CD4-positive, alpha-beta memory T cell (primary cell): ENCODE results near the gene RECQL5. TPM values are rescaled to one million over a fixed set of nuclear protein-coding genes. Genes with fewer than 3 reads are reported as not detected.

Experiments
- CTCF ChIA-PET: fragments of 350-600 bp; sonication (Branson Sonifier 250); formaldehyde crosslinking; loops from one replicate; lab custom pipeline; 2021; ENCODE audit warnings: inconsistent platforms; ENCODE audit not compliant: partially characterized antibody; lab: Charles Lee
- POLR2A ChIA-PET: fragments of 350-600 bp; sonication (Branson Sonifier 250); formaldehyde crosslinking; loops from one replicate; lab custom pipeline; 2021; ENCODE audit not compliant: partially characterized antibody; lab: Charles Lee
- DNase-seq, 5 donors: peaks; one replicate each; pipeline versions ENCODE4 v3.0.0 to v3.0.0-alpha.2; 2020 to 2022; ENCODE audit warnings: mixed read lengths in 1 of 5
- H3K27ac ChIP-seq: one replicate; pipeline ENCODE4 v1.7.0; 2013; ENCODE audit warnings: low read depth, low read length
- H3K27me3 ChIP-seq: 2 replicates; pipeline ENCODE4 v1.7.0; 2013; ENCODE audit warnings: mild to moderate bottlenecking, low read length, moderate library complexity; ENCODE audit not compliant: insufficient read depth
- H3K36me3 ChIP-seq: 2 replicates; pipeline ENCODE4 v1.7.0; 2013; ENCODE audit warnings: mild to moderate bottlenecking, low read length, moderate library complexity; ENCODE audit not compliant: insufficient read depth
- H3K4me1 ChIP-seq: 2 replicates; pipeline ENCODE4 v1.7.0; 2013; ENCODE audit warnings: mild to moderate bottlenecking, low read length, moderate library complexity; ENCODE audit not compliant: insufficient read depth
- H3K4me3 ChIP-seq, 2 donors: one replicate each; pipeline ENCODE4 v1.7.0; 2013; ENCODE audit warnings: low read length in 2 of 2, mild to moderate bottlenecking in 1 of 2
- H3K9me3 ChIP-seq, 2 donors: one replicate each; pipeline ENCODE4 v1.7.0; 2013; ENCODE audit warnings: low read length in 2 of 2, control low read depth in 1 of 2; ENCODE audit not compliant: control insufficient read depth in 1 of 2
- H3K27ac Mint-ChIP-seq, 7 donors: one replicate each; pipeline ENCODE4 v1.8.0; 2020 to 2021; ENCODE audit warnings: mixed read lengths in 7 of 7, mild to moderate bottlenecking in 6 of 7, inconsistent platforms in 3 of 7, moderate library complexity in 3 of 7
- H3K27me3 Mint-ChIP-seq, 2 donors: one replicate each; pipeline ENCODE4 v1.8.0; 2020 to 2021; ENCODE audit warnings: mixed read lengths in 2 of 2
- H3K36me3 Mint-ChIP-seq, 2 donors: one replicate each; pipeline ENCODE4 v1.8.0; 2020 to 2021; ENCODE audit warnings: mixed read lengths in 2 of 2, inconsistent platforms in 1 of 2, mild to moderate bottlenecking in 1 of 2
- H3K4me1 Mint-ChIP-seq, 4 donors: one replicate each; pipeline ENCODE4 v1.8.0; 2020 to 2021; ENCODE audit warnings: mixed read lengths in 4 of 4, mild to moderate bottlenecking in 1 of 4
- H3K4me3 Mint-ChIP-seq, 8 donors: one replicate each; pipeline ENCODE4 v1.8.0; 2020 to 2021; ENCODE audit warnings: mixed read lengths in 8 of 8, mild to moderate bottlenecking in 7 of 8, moderate library complexity in 6 of 8, inconsistent platforms in 3 of 8
- H3K9me3 Mint-ChIP-seq, 8 donors: one replicate each; pipeline ENCODE4 v1.8.0; 2020 to 2021; ENCODE audit warnings: mixed read lengths in 8 of 8, mild to moderate bottlenecking in 5 of 8, inconsistent platforms in 3 of 8, moderate library complexity in 1 of 8
- intact Hi-C: fragments of 100-400 bp; cut with micrococcal nuclease; formaldehyde crosslinking; loops from one replicate; pipeline ENCODE4 v1.15.1; 2023
- polyA plus RNA-seq, 2 donors: library from polyadenylated mRNA; unstranded; fragments of 300-500 nt; fragmentation: Illumina TruSeq; gene quantifications; one replicate each; pipeline ENCODE4 v1.2.3, GENCODE V29; 2021
- total RNA-seq, 2 experiments: library from RNA; stranded (reverse); gene quantifications; one replicate each; pipeline ENCODE4 v1.2.3, GENCODE V29; 2021

The RECQL5 gene
- total and polyA plus RNA-seq, 4 experiments from 2014 or later: 6.4 to 59.1 (median 37.5) TPM

- Histone ChIP-seq H3K9me3 (no peaks in the 10 kb centered on the region), H3K36me3 (peaks cover 21% of the 10 kb centered on the region), H3K27ac (no peak overlapping the region), H3K4me3 (no peak overlapping the region), H3K27me3 (no peaks in the 10 kb centered on the region), H3K4me1 (no peaks in the 10 kb centered on the region)
- Mint-ChIP-seq H3K27ac (no peak overlapping the region), H3K4me1 (peaks cover 0 to 2% (median 0%) of the 10 kb centered on the region in 4 donors), H3K36me3 (peaks cover 42 to 44% of the 10 kb centered on the region in 2 donors), H3K27me3 (no peaks in the 10 kb centered on the region), H3K4me3 (no peak overlapping the region), H3K9me3 (no peaks in the 10 kb centered on the region)
- no peak for DNase-seq
- CTCF ChIA-PET: interaction anchor here (0.6 to 3.4 kb wide), 7 partner anchors 17 to 101 kb away, joined by 3 to 23 read pairs (median 3); partner anchors contain the start of gene SMIM5
- intact Hi-C loops: no loop called here
- POLR2A ChIA-PET: no interaction called here
These were observed 14.6 kb downstream of the RECQL5 start for GRCh38 chr17:75652341-75652740.

DNA sequence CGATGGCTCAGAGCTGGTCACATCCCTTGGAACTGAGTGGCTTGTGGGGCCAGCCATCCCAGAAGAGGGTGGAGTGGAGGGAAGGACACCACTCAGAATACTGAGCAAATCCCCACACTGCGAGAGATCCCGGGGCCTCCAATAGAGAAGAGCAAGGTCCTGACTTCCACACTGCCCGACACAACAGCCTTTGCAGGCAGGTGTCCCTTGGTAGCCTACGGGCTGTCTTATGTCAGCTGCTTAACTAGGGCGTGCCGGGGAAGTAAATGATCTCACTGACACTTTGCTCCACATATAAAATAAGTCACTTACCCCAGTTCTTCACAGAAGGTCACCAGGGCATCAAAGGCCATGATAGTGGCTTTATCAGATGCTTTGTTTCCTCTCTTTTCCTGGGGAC lies 16.1 kb downstream of the RECQL5 start:
- Histone ChIP-seq H3K4me1 (no peaks in the 10 kb centered on the region), H3K4me3 (no peak overlapping the region), H3K9me3 (no peaks in the 10 kb centered on the region), H3K27ac (no peak overlapping the region), H3K36me3 (peaks cover 21% of the 10 kb centered on the region), H3K27me3 (no peaks in the 10 kb centered on the region)
- H3K9me3 Mint-ChIP-seq: no peaks in the 10 kb centered on the region
- no peak overlapping the region for H3K27ac Mint-ChIP-seq
- POLR2A ChIA-PET: no interaction called here
- CTCF ChIA-PET: interaction anchor here (1.4 to 3.4 kb wide), 4 partner anchors 10 to 97 kb away, joined by 4 to 23 read pairs (median 5); partner anchors contain the start of gene SMIM5
- intact Hi-C loops: no loop called here
- no peaks in the 10 kb centered on the region for H3K27me3 Mint-ChIP-seq
- H3K4me1 Mint-ChIP-seq: peaks cover 0 to 8% (median under 1%) of the 10 kb centered on the region in 4 donors
- no peak for DNase-seq
- H3K36me3 Mint-ChIP-seq: peaks cover 39% of the 10 kb centered on the region in 2 donors
- H3K4me3 Mint-ChIP-seq: no peak overlapping the region

DNA sequence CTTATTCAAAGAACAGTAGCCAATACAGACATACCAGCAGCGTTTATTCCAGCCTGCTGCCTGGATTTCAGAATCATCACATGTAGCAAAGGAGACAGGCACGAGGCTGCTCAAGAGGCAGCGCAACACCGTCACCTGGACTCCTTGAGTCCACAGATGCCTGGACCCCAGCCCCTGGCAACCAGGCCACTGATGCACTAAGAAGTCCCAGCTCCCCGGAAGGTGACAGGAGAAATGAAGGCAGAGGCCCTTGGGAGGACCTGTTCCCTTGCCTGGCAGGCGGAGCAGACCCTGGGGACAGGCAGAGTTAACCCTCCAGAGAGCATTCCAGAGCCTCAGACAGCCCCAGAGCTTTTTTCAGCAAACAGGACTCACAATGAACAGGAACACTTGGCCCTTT lies 17.3 kb downstream of the RECQL5 start:
- CTCF ChIA-PET: interaction anchor here (1.4 to 3.4 kb wide), 4 partner anchors 9 to 104 kb away, joined by 4 to 23 read pairs (median 5); partner anchors contain the start of gene SMIM5
- POLR2A ChIA-PET: no interaction called here
- Histone ChIP-seq H3K36me3 (peaks cover 21% of the 10 kb centered on the region), H3K9me3 (no peaks in the 10 kb centered on the region), H3K27me3 (no peaks in the 10 kb centered on the region), H3K4me1 (no peaks in the 10 kb centered on the region), H3K4me3 (no peak overlapping the region), H3K27ac (no peak overlapping the region)
- Mint-ChIP-seq H3K4me3 (no peak overlapping the region), H3K27ac (no peak overlapping the region), H3K27me3 (no peaks in the 10 kb centered on the region), H3K36me3 (peaks cover 39 to 45% of the 10 kb centered on the region in 2 donors), H3K9me3 (no peaks in the 10 kb centered on the region), H3K4me1 (peaks cover 0 to 9% (median under 1%) of the 10 kb centered on the region in 4 donors)
- intact Hi-C loops: no loop called here
- no peak for DNase-seq

GRCh38 chr17:75647921-75648320 lies 19.0 kb downstream of the RECQL5 start:
- intact Hi-C loops: no loop called here
- Mint-ChIP-seq H3K36me3 (peaks cover 32 to 35% of the 10 kb centered on the region in 2 donors), H3K4me3 (no peak overlapping the region), H3K4me1 (peaks cover 0 to 9% (median 0%) of the 10 kb centered on the region in 4 donors), H3K27me3 (no peaks in the 10 kb centered on the region), H3K27ac (no peak overlapping the region), H3K9me3 (no peaks in the 10 kb centered on the region)
- Histone ChIP-seq H3K4me3 (no peak overlapping the region), H3K4me1 (no peaks in the 10 kb centered on the region), H3K27ac (no peak overlapping the region), H3K27me3 (no peaks in the 10 kb centered on the region), H3K9me3 (no peaks in the 10 kb centered on the region), H3K36me3 (peaks cover 21% of the 10 kb centered on the region)
- ChIA-PET POLR2A (no interaction called here), CTCF (no interaction called here)
- no peak for DNase-seq

DNA sequence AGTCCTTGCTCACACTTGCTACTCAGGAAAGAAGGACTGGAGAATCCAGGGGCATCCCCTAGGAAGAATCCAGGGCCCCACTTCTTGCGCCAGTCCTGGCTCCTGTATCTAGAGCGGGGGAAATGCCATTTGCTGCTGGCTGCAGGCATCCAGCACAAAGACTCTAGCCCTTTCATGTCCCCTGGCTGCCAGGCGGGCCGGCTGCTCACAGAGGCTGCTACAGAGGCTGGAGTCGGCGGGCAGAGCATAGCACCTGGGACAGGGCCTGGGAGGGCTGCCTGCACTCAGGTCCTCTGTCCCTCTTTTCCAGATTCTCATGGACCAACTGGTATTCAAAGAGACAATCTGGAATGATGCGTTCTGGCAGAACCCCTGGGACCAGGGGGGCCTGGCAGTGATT lies 19.9 kb downstream of the RECQL5 start:
- Mint-ChIP-seq H3K27ac (no peak overlapping the region), H3K4me3 (no peak overlapping the region), H3K36me3 (peaks cover 32 to 33% of the 10 kb centered on the region in 2 donors), H3K27me3 (no peaks in the 10 kb centered on the region), H3K9me3 (no peaks in the 10 kb centered on the region), H3K4me1 (peaks cover 0 to 9% (median 0%) of the 10 kb centered on the region in 4 donors)
- intact Hi-C loops: no loop called here
- no peak for DNase-seq
- Histone ChIP-seq H3K27ac (no peak overlapping the region), H3K36me3 (peaks cover 21% of the 10 kb centered on the region), H3K4me3 (no peak overlapping the region), H3K4me1 (no peaks in the 10 kb centered on the region), H3K9me3 (no peaks in the 10 kb centered on the region), H3K27me3 (no peaks in the 10 kb centered on the region)
- CTCF ChIA-PET: interaction anchor here (6.8 kb wide), 1 partner anchor 13 kb away, joined by 48 read pairs; the partner anchor contains the start of gene SMIM5
- POLR2A ChIA-PET: no interaction called here

- POLR2A ChIA-PET: interaction anchor here (0.8 kb wide), 1 partner anchor 20 kb away, joined by 4 read pairs; the partner anchor contains the start of genes RECQL5 and SAP30BP
- peaks cover 33 to 34% of the 10 kb centered on the region in 2 donors for H3K36me3 Mint-ChIP-seq
These were observed 20.3 kb downstream of the RECQL5 start for GRCh38 chr17:75646638-75646992.

GRCh38 chr17:75645889-75646637 lies 20.9 kb downstream of the RECQL5 start:
- peaks cover 0 to 9% (median 0%) of the 10 kb centered on the region in 4 donors for H3K4me1 Mint-ChIP-seq
- H3K27me3 ChIP-seq: no peaks in the 10 kb centered on the region
- no peak overlapping the region for H3K4me3 ChIP-seq
- H3K4me3 Mint-ChIP-seq: no peak overlapping the region
- peak overlapping the region in 2 of 7 donors; percentile 7 to 87 for H3K27ac Mint-ChIP-seq
- intact Hi-C loops: no loop called here
- no peaks in the 10 kb centered on the region for H3K9me3 Mint-ChIP-seq
- POLR2A ChIA-PET: interaction anchor here (0.8 kb wide), 1 partner anchor 21 kb away, joined by 4 read pairs; the partner anchor contains the start of genes RECQL5 and SAP30BP
- H3K36me3 ChIP-seq: peaks cover 16% of the 10 kb centered on the region
- no peaks in the 10 kb centered on the region for H3K27me3 Mint-ChIP-seq
- peaks cover 29 to 32% of the 10 kb centered on the region in 2 donors for H3K36me3 Mint-ChIP-seq
- no peak overlapping the region for H3K27ac ChIP-seq
- H3K4me1 ChIP-seq: no peaks in the 10 kb centered on the region
- no peak for DNase-seq
- CTCF ChIA-PET: interaction anchor here (0.6 to 6.8 kb wide), 3 partner anchors 8 to 29 kb away, joined by 3 to 48 read pairs (median 6); partner anchors contain the start of gene SMIM5
- no peaks in the 10 kb centered on the region for H3K9me3 ChIP-seq

More at GRCh38 chr17:75646638-75646992, 20.3 kb downstream of the RECQL5 start:
- CTCF ChIA-PET: interaction anchor here (6.8 kb wide), 1 partner anchor 12 kb away, joined by 48 read pairs; the partner anchor contains the start of gene SMIM5
- H3K36me3 ChIP-seq: peaks cover 21% of the 10 kb centered on the region
- H3K27me3 ChIP-seq: no peaks in the 10 kb centered on the region
- no peaks in the 10 kb centered on the region for H3K27me3 Mint-ChIP-seq
- H3K4me1 Mint-ChIP-seq: peaks cover 0 to 9% (median 0%) of the 10 kb centered on the region in 4 donors
- H3K9me3 Mint-ChIP-seq: no peaks in the 10 kb centered on the region
- no peak for DNase-seq
- H3K9me3 ChIP-seq: no peaks in the 10 kb centered on the region
- intact Hi-C loops: no loop called here
- no peak overlapping the region for H3K27ac Mint-ChIP-seq
- no peak overlapping the region for H3K27ac ChIP-seq
- H3K4me3 Mint-ChIP-seq: no peak overlapping the region
- H3K4me1 ChIP-seq: no peaks in the 10 kb centered on the region
- H3K4me3 ChIP-seq: no peak overlapping the region
